CD4-positive, alpha-beta T cell treated with Interleukin-1 beta for 1 hour (primary cell): Measurements from ENCODE around the gene CNOT8.
"Not testable (repeated sequence)": the region's sequence is repeated elsewhere in the genome, so short reads cannot be mapped to it uniquely, and the experiment has no call there.

Experiments used
- DNase-seq, 2 donors: peaks; one replicate each; pipeline ENCODE4 v3.0.0-alpha.2; 2020 to 2022

CNOT8 gene

GRCh38 chr5:154866841-154867240, 8.4 kb downstream of the CNOT8 start:
- no peak for DNase-seq

- no peak for DNase-seq
Observed at GRCh38 chr5:154868702-154869101, 10.3 kb downstream of the CNOT8 start.

GRCh38 chr5:154871734-154872133, 13.3 kb downstream of the CNOT8 start:
- no peak for DNase-seq

GRCh38 chr5:154873791-154874331, 15.4 kb downstream of the CNOT8 start:
- DNase-seq, result no peak

GRCh38 chr5:154878642-154879335, 20.4 kb downstream of the CNOT8 start:
- DNase-seq, result no peak

- DNase-seq, result no peak
Observed at GRCh38 chr5:154881986-154882385, 23.6 kb downstream of the CNOT8 start.

GRCh38 chr5:154884424-154884823, 26.0 kb downstream of the CNOT8 start:
- no peak for DNase-seq

- DNase-seq, result no peak
Observed at GRCh38 chr5:154885439-154885838, 27.0 kb downstream of the CNOT8 start.

GRCh38 chr5:154892369-154892771, 33.9 kb downstream of the CNOT8 start:
- DNase-seq, result no peak

- no peak for DNase-seq
Observed at GRCh38 chr5:154893381-154893780, 35.0 kb downstream of the CNOT8 start.

- no peak for DNase-seq
Observed at GRCh38 chr5:154895606-154896561, 37.5 kb downstream of the CNOT8 start.

GRCh38 chr5:154896562-154897165, 38.2 kb downstream of the CNOT8 start:
- no peak for DNase-seq

- DNase-seq, result no peak
Observed at GRCh38 chr5:154898210-154898609, 39.8 kb downstream of the CNOT8 start.

GRCh38 chr5:154899151-154899816, 40.9 kb downstream of the CNOT8 start:
- DNase-seq, result no peak

- DNase-seq, result no peak
Observed at GRCh38 chr5:154900066-154900465, 41.6 kb downstream of the CNOT8 start.

GRCh38 chr5:154901276-154901675, 42.8 kb downstream of the CNOT8 start:
- no peak for DNase-seq

GRCh38 chr5:154901913-154902312, 43.5 kb downstream of the CNOT8 start:
- DNase-seq, result no peak

GRCh38 chr5:154905601-154906000, 47.2 kb downstream of the CNOT8 start:
- DNase-seq, result not testable (repeated sequence)

GRCh38 chr5:154916874-154917273, 58.4 kb downstream of the CNOT8 start:
- DNase-seq, result no peak

GRCh38 chr5:154917757-154918156, 59.3 kb downstream of the CNOT8 start:
- no peak for DNase-seq

GRCh38 chr5:154923441-154924430, 65.3 kb downstream of the CNOT8 start:
- no peak for DNase-seq
